SU-DHL-6 (cell line): ENCODE measurements around the gene METTL24.

Experiments
- H2AFZ ChIP-seq: fragments of 200-600 bp; sonication (generic); 2 replicates; pipeline ENCODE4 v1.6.1; 2014; ENCODE audit warnings: low read depth, mild to moderate bottlenecking, moderate library complexity, mixed read lengths, antibody characterized with exemption, low read length; ENCODE audit not compliant: severe bottlenecking
- H3F3A ChIP-seq: fragments of 200-600 bp; shearing (Covaris generic); 2 replicates; pipeline ENCODE4 v1.6.0; 2016; ENCODE audit warnings: antibody characterized with exemption, mild to moderate bottlenecking; ENCODE audit not compliant: insufficient read depth
- H3K27ac ChIP-seq: fragments of 200-600 bp; sonication (generic); 2 replicates; pipeline ENCODE4 v1.5.1; 2016; ENCODE audit warnings: low read depth, mild to moderate bottlenecking, low read length, moderate library complexity, mixed read lengths
- H3K27me3 ChIP-seq: fragments of 200-600 bp; sonication (generic), shearing (Covaris generic); 2 replicates; pipeline ENCODE4 v1.6.0; 2014; ENCODE audit warnings: mild to moderate bottlenecking, low read length
- H3K36me3 ChIP-seq: fragments of 200-600 bp; sonication (generic); 2 replicates; pipeline ENCODE4 v1.6.1; 2014; ENCODE audit warnings: mild to moderate bottlenecking, low read length, mixed read lengths
- H3K4me2 ChIP-seq: fragments of 300-600, 200-600 bp; shearing (Covaris generic), sonication (generic); 2 replicates; pipeline ENCODE4 v1.6.0; 2014; ENCODE audit warnings: low read length, low read depth, mild to moderate bottlenecking; ENCODE audit not compliant: poor library complexity, severe bottlenecking
- H3K4me3 ChIP-seq: fragments of 200-600 bp; sonication (generic); 2 replicates; pipeline ENCODE4 v1.5.1; 2014; ENCODE audit warnings: antibody characterized with exemption, low read length, mild to moderate bottlenecking, mixed read lengths; ENCODE audit not compliant: insufficient read depth, poor library complexity, severe bottlenecking
- H3K79me2 ChIP-seq: fragments of 200-600 bp; sonication (generic); 2 replicates; pipeline ENCODE4 v1.6.1; 2014; ENCODE audit warnings: mild to moderate bottlenecking, low read length, moderate library complexity; ENCODE audit not compliant: insufficient read depth
- H3K9ac ChIP-seq: fragments of 200-600 bp; sonication (generic); 2 replicates; pipeline ENCODE4 v1.7.0; 2014; ENCODE audit warnings: mild to moderate bottlenecking, low read length
- H3K9me2 ChIP-seq: fragments of 200-600 bp; sonication (generic); replicated peaks from 2 replicates; pipeline ENCODE4 v1.6.1; 2014; ENCODE audit warnings: low read length; ENCODE audit not compliant: insufficient read depth
- H3K9me3 ChIP-seq: fragments of 200-600 bp; sonication (generic); 2 replicates; pipeline ENCODE4 v1.6.1; 2014; ENCODE audit warnings: low read length, mixed read lengths; ENCODE audit not compliant: insufficient read depth
- H4K20me1 ChIP-seq: fragments of 200-600 bp; sonication (generic); 2 replicates; pipeline ENCODE4 v1.6.1; 2014; ENCODE audit warnings: low read depth, mild to moderate bottlenecking, antibody characterized with exemption, low read length, moderate library complexity, mixed read lengths
- CTCF ChIP-seq: fragments of 200-600 bp; sonication (generic); IDR thresholded peaks from one replicate; pipeline ENCODE4 v1.5.1; 2017; ENCODE audit warnings: antibody characterized with exemption, mild to moderate bottlenecking, low read length, moderate library complexity; ENCODE audit not compliant: insufficient read depth, poor library complexity, severe bottlenecking
- EZH2phosphoT487 ChIP-seq: fragments of 200-600 bp; sonication (generic), shearing (Covaris generic); conservative IDR thresholded peaks from 2 replicates; pipeline ENCODE4 v1.6.1; 2018; ENCODE audit warnings: mild to moderate bottlenecking, antibody characterized with exemption, low read length, moderate library complexity, mixed read lengths

The METTL24 gene

GRCh38 chr6:110284855-110285254 lies 73.3 kb downstream of the METTL24 start:
- no peaks in the 10 kb centered on the region for H3K36me3 ChIP-seq
- no peak overlapping the region for H3K4me3 ChIP-seq
- no peaks in the 10 kb centered on the region for H3K27me3 ChIP-seq

DNA sequence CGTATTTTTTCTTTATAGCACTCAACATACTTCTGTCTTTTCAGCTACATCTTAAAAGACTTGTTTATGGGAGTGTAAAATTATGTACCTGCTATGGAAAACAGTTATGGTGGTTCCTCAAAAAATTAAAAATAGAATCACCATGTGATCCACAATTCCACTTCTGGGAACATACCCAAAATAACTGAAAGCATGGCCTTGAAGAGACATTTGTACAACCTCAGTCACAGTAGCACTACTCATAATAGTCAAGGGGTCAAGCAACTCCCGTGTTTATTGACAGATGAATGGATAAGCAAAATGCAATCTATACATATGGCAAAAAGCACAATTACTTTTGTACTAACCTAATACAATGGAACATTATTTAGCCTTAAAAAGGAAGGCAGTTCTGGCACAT lies 74.5 kb downstream of the METTL24 start:
- H3K9me3 ChIP-seq, result no peaks in the 10 kb centered on the region
- H3K27ac ChIP-seq, result no peak overlapping the region
- H3K9ac ChIP-seq, result no peak overlapping the region
- H3K27me3 ChIP-seq, result no peaks in the 10 kb centered on the region
- H3F3A ChIP-seq, result no peaks in the 10 kb centered on the region
- no peaks in the 10 kb centered on the region for H4K20me1 ChIP-seq
- no peak overlapping the region for H3K4me2 ChIP-seq
- H3K9me2 ChIP-seq, result no peaks in the 10 kb centered on the region
- H3K36me3 ChIP-seq, result no peaks in the 10 kb centered on the region
- H3K4me3 ChIP-seq, result no peak overlapping the region
- H3K79me2 ChIP-seq, result no peaks in the 10 kb centered on the region
- TF ChIP-seq CTCF (no peak), EZH2phosphoT487 (no peak)
- no peak overlapping the region for H2AFZ ChIP-seq

More at GRCh38 chr6:110284855-110285254, 73.3 kb downstream of the METTL24 start:
- H3K9me2 ChIP-seq, result no peaks in the 10 kb centered on the region
- no peak overlapping the region for H3K4me2 ChIP-seq
- H3K27ac ChIP-seq, result no peak overlapping the region
- no peak for TF ChIP-seq CTCF
- no peak for TF ChIP-seq EZH2phosphoT487
- no peak overlapping the region for H2AFZ ChIP-seq
- H3K9me3 ChIP-seq, result no peaks in the 10 kb centered on the region
- H3F3A ChIP-seq, result no peaks in the 10 kb centered on the region
- H4K20me1 ChIP-seq, result no peaks in the 10 kb centered on the region
- no peaks in the 10 kb centered on the region for H3K79me2 ChIP-seq
- no peak overlapping the region for H3K9ac ChIP-seq

DNA sequence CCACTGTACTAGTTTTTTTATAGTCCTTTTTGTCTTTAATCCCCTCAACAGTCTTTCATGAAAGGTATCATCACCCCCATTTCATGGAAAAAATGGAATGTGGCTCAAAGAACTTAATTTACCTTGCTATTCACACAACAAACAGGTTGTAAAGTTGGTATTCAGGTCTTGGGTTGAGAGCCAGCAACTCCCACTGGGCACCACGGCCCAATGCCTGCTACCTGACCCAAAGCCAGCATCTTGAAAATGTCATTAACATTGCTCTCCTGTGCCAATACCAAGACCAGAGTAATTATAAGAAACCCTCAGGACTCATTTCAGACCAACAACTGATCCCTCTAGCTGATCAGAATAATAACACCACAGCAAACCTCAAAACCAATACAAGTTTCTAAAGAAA lies 75.7 kb downstream of the METTL24 start:
- no peak overlapping the region for H3K9ac ChIP-seq
- H3K79me2 ChIP-seq, result no peaks in the 10 kb centered on the region
- H3K27me3 ChIP-seq, result no peaks in the 10 kb centered on the region
- TF ChIP-seq CTCF, result no peak
- TF ChIP-seq EZH2phosphoT487, result no peak
- no peaks in the 10 kb centered on the region for H3K9me3 ChIP-seq
- no peak overlapping the region for H3K4me3 ChIP-seq
- H3F3A ChIP-seq, result no peaks in the 10 kb centered on the region
- H3K36me3 ChIP-seq, result no peaks in the 10 kb centered on the region
- no peaks in the 10 kb centered on the region for H3K9me2 ChIP-seq
- H3K4me2 ChIP-seq, result no peak overlapping the region
- no peaks in the 10 kb centered on the region for H4K20me1 ChIP-seq
- H3K27ac ChIP-seq, result no peak overlapping the region
- no peak overlapping the region for H2AFZ ChIP-seq
